ENCODE measurements around the gene SLC39A11. TPM values are rescaled to one million over a fixed set of nuclear protein-coding genes. Genes with fewer than 3 reads are reported as not detected.
A peak's percentile ranks its signal among the peaks of the same experiment; 100 is the strongest.
"Not testable (repeated sequence)": the region's sequence is repeated elsewhere in the genome, so short reads cannot be mapped to it uniquely, and the experiment has no call there.

The SLC39A11 gene
- polyA plus RNA-seq, 3 donors, result 26.5 to 28.6 (median 26.7) TPM

- DNase-seq (ENCODE audit: extremely low read depth in 1 of 11, low read depth in 9 of 11, low spot score in 4 of 11), result no peak
Observed at GRCh38 chr17:72946156-72946555, 146.3 kb downstream of the SLC39A11 start.

- DNase-seq (ENCODE audit: extremely low read depth in 1 of 11, low read depth in 9 of 11, low spot score in 4 of 11), result peak in 1 of 11 donors; percentile 35
Observed at GRCh38 chr17:72945473-72945872, 147.0 kb downstream of the SLC39A11 start.

GRCh38 chr17:72943826-72944689 is 148.4 kb downstream of the SLC39A11 start:
- no peak for DNase-seq (ENCODE audit: extremely low read depth in 1 of 11, low read depth in 9 of 11, low spot score in 4 of 11)

GRCh38 chr17:72942579-72942978 is 149.9 kb downstream of the SLC39A11 start:
- peak in 1 of 11 donors; percentile 13 for DNase-seq (ENCODE audit: extremely low read depth in 1 of 11, low read depth in 9 of 11, low spot score in 4 of 11)

GRCh38 chr17:72940496-72940895 is 152.0 kb downstream of the SLC39A11 start:
- DNase-seq (ENCODE audit: extremely low read depth in 1 of 11, low read depth in 9 of 11, low spot score in 4 of 11), result no peak

GRCh38 chr17:72938482-72938881 is 154.0 kb downstream of the SLC39A11 start:
- DNase-seq (ENCODE audit: extremely low read depth in 1 of 11, low read depth in 9 of 11, low spot score in 4 of 11), result no peak

GRCh38 chr17:72937707-72938106 is 154.8 kb downstream of the SLC39A11 start:
- no peak for DNase-seq (ENCODE audit: extremely low read depth in 1 of 11, low read depth in 9 of 11, low spot score in 4 of 11)

GRCh38 chr17:72937254-72937653 is 155.2 kb downstream of the SLC39A11 start:
- not testable (repeated sequence) for DNase-seq (ENCODE audit: extremely low read depth in 1 of 11, low read depth in 9 of 11, low spot score in 4 of 11)

- no peak for DNase-seq (ENCODE audit: extremely low read depth in 1 of 11, low read depth in 9 of 11, low spot score in 4 of 11)
Observed at GRCh38 chr17:72935984-72936383, 156.5 kb downstream of the SLC39A11 start.

GRCh38 chr17:72934927-72935326 is 157.6 kb downstream of the SLC39A11 start:
- no peak for DNase-seq (ENCODE audit: extremely low read depth in 1 of 11, low read depth in 9 of 11, low spot score in 4 of 11)

- peak in 1 of 11 donors; percentile 31 for DNase-seq (ENCODE audit: extremely low read depth in 1 of 11, low read depth in 9 of 11, low spot score in 4 of 11)
Observed at GRCh38 chr17:72931635-72932034, 160.9 kb downstream of the SLC39A11 start.

GRCh38 chr17:72931163-72931562 is 161.3 kb downstream of the SLC39A11 start:
- peak in 2 of 11 donors; percentile 17 to 22 for DNase-seq (ENCODE audit: extremely low read depth in 1 of 11, low read depth in 9 of 11, low spot score in 4 of 11)

- DNase-seq (ENCODE audit: extremely low read depth in 1 of 11, low read depth in 9 of 11, low spot score in 4 of 11), result peak in 2 of 11 donors; percentile 46 to 48
Observed at GRCh38 chr17:72930031-72930430, 162.5 kb downstream of the SLC39A11 start.

GRCh38 chr17:72928454-72929136 is 163.9 kb downstream of the SLC39A11 start:
- no peak for DNase-seq (ENCODE audit: extremely low read depth in 1 of 11, low read depth in 9 of 11, low spot score in 4 of 11)

- no peak for DNase-seq (ENCODE audit: extremely low read depth in 1 of 11, low read depth in 9 of 11, low spot score in 4 of 11)
Observed at GRCh38 chr17:72927760-72928159, 164.7 kb downstream of the SLC39A11 start.

GRCh38 chr17:72927146-72927545 is 165.3 kb downstream of the SLC39A11 start:
- no peak for DNase-seq (ENCODE audit: extremely low read depth in 1 of 11, low read depth in 9 of 11, low spot score in 4 of 11)

- DNase-seq (ENCODE audit: extremely low read depth in 1 of 11, low read depth in 9 of 11, low spot score in 4 of 11), result no peak
Observed at GRCh38 chr17:72926171-72926570, 166.3 kb downstream of the SLC39A11 start.

- DNase-seq (ENCODE audit: extremely low read depth in 1 of 11, low read depth in 9 of 11, low spot score in 4 of 11), result no peak
Observed at GRCh38 chr17:72924196-72924595, 168.3 kb downstream of the SLC39A11 start.

GRCh38 chr17:72922219-72922618 is 170.3 kb downstream of the SLC39A11 start:
- no peak for DNase-seq (ENCODE audit: extremely low read depth in 1 of 11, low read depth in 9 of 11, low spot score in 4 of 11)

- DNase-seq (ENCODE audit: extremely low read depth in 1 of 11, low read depth in 9 of 11, low spot score in 4 of 11), result no peak
Observed at GRCh38 chr17:72921347-72922054, 171.0 kb downstream of the SLC39A11 start.

Data from renal cortex interstitium (tissue), 11 donors.